Lower leg skin (tissue), 3 donors: ENCODE measurements around the gene ZNF175.

ENCODE experiments used
- POLR2A ChIP-seq, 2 donors: fragments of 450-650 bp; IDR thresholded peaks; one replicate each; pipeline ENCODE4 v1.6.1; 2016 to 2017; ENCODE audit warnings: antibody characterized with exemption in 2 of 2, mild to moderate bottlenecking in 1 of 2, moderate library complexity in 1 of 2
- TF ChIP-seq, protein P1 (sequence below), 3 donors: fragments of 450-650 bp; IDR thresholded peaks; one replicate each; pipeline ENCODE4 v1.5.1; 2016; ENCODE audit warnings: antibody characterized with exemption in 3 of 3, mild to moderate bottlenecking in 3 of 3, moderate library complexity in 2 of 3

- TF ChIP-seq, protein P1, sequence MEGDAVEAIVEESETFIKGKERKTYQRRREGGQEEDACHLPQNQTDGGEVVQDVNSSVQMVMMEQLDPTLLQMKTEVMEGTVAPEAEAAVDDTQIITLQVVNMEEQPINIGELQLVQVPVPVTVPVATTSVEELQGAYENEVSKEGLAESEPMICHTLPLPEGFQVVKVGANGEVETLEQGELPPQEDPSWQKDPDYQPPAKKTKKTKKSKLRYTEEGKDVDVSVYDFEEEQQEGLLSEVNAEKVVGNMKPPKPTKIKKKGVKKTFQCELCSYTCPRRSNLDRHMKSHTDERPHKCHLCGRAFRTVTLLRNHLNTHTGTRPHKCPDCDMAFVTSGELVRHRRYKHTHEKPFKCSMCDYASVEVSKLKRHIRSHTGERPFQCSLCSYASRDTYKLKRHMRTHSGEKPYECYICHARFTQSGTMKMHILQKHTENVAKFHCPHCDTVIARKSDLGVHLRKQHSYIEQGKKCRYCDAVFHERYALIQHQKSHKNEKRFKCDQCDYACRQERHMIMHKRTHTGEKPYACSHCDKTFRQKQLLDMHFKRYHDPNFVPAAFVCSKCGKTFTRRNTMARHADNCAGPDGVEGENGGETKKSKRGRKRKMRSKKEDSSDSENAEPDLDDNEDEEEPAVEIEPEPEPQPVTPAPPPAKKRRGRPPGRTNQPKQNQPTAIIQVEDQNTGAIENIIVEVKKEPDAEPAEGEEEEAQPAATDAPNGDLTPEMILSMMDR (IDR thresholded peaks at IDR 0.05): no peak
- TF ChIP-seq POLR2A (IDR thresholded peaks at IDR 0.05): no peak
Observed at GRCh38 chr19:51542699-51543098, 28.4 kb upstream of the ZNF175 start.
